Fibroblast of peridontal ligament (primary cell): ENCODE measurements around the gene RASSF6.
A peak's percentile ranks its signal among the peaks of the same experiment; 100 is the strongest.
"Not testable (repeated sequence)": the region's sequence is repeated elsewhere in the genome, so short reads cannot be mapped to it uniquely, and the experiment has no call there.

Experiments
- DNase-seq: peaks from one replicate; pipeline ENCODE4 v3.0.0-alpha.2; 2010; ENCODE audit errors: extremely low read depth

The RASSF6 gene

DNA sequence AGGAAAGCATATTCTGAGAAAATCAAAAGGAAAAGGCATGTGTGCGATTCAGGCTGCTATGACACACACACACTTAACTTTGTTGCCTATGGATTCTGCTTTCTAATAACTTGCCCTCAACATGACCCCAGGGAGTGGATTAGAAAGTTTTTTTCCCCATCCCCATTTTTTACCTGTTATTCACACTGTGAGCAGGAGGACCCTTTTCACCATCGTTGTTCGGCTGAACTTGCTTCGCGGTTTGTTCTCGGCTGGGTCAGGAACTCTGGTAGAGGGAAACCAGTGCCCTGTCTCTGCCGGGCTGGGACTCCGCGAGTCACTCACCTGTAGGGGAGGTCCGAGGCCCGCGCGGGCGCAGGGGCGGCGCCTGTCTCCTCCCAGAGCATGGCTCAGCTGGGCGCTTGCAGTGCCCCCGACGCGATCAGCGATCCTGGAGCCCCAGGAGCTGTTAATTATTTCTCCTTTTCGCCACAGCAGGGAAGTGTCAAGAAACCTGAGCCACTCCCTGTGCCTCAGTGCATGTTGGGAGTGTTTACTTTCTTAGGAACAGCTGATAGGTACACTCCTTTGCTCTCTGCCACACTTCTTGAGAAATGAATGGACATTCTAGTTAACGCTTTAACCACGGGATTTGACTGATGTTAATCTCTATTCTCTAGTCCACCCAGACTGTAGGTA is at the start of gene RASSF6:
TSS of gene RASSF6 (minus strand) at position 322 of the 678 bp plus-strand sequence. CDS start 8,641 bp downstream, outside the sequence.
- no peak for DNase-seq

DNA sequence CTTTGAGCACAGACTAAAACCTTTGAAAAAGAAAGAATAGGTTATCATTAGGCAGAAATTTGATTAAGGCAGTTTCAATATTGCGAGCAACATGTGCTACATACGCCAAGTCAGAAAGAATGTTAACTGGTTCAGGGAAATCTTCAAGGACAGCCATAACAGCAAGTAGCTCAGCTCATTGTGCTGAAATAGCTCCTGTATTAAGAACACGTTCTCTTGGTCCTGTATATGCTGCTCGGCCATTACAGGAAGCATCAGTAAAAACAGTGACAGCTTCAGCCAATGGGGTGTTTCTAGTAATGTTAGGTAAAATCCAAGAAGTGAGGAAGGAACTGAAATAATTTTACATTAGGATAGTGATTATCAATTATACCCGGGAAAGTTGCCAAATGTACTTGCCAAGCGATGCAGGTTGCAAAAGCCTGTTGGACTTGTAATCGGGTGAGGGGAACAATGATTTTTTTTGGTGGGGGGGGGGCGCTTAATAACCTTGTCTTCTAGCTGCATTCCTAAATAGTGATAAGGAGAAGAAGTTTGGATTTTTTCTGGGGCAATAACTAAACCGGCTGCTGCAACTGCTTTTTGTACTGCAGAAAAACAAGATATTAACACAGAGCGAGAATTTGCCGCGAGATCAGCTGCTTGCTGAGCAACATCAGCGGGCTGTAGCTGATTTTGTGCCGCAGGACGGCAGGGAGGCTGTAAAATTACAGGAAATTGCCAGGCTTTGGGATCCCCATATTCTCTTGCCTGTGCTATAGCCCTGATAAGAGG is 49.4 kb upstream of the RASSF6 start:
- DNase-seq = peak; percentile 23

DNA sequence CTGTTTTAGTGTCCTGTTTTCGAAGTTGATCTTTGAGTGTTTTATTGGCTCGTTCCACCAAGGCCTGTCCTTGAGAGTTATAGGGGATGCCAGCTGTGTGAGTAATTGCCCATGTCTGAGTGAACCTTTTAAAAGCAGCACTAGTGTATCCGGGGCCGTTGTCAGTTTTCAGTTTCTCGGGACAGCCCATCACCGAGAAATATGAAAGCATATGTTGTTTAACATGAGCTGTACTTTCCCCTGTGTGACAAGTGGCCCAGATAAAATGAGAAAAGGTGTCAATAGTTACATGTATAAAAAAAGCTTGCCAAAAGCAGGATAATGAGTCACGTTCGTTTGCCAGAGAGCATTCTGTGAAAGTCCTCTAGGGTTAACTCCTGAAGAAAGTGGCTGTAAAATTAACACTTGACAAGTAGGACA is 48.6 kb upstream of the RASSF6 start:
- peak; percentile 48 for DNase-seq

DNA sequence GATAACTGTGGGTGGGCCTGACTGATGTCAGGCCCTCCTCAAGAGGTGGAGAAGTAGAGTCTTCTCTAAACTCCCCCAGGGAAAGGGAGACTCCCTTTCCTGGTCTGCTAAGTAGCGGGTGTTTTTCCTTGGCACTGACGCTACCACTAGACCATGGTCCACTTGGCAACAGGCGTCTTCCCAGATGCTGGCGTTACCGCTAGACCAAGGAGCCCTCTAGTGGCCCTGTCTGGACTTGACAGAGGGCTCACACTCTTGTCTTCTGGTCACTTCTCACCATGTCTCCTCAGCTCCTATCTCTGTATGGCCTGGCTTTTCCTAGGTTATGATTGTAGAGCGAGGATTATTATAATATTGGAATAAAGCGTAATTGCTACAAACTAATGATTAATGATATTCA is 45.7 kb upstream of the RASSF6 start:
- not testable (repeated sequence) for DNase-seq

- DNase-seq = peak; percentile 30
Observed at GRCh38 chr4:73664470-73664869, 44.2 kb upstream of the RASSF6 start.

DNA sequence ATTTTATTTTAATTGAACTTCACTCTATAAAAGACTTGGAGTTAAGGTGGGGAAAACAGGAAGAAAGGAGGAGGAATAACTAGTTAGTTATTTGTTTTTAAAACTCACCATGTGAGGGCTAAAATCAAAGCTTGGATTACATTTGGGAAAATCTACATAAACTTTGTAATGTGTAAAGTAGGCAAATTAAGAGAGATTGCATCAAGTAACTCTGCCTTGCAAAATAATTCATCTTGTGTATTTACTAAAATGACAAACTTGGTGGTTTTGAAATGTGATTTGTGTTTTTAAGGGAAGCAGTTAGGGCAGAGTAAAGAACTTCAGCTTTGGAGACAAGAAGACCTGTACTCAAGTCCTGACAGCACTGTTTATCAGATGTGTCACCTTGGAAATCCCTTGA is 43.3 kb upstream of the RASSF6 start:
- DNase-seq = peak; percentile 25

- DNase-seq = peak; percentile 86
Observed at GRCh38 chr4:73662709-73663546, 42.7 kb upstream of the RASSF6 start.

- DNase-seq = peak; percentile 97
Observed at GRCh38 chr4:73661646-73662119, 41.4 kb upstream of the RASSF6 start.

GRCh38 chr4:73660808-73661207 is 40.6 kb upstream of the RASSF6 start:
- DNase-seq = no peak

DNA sequence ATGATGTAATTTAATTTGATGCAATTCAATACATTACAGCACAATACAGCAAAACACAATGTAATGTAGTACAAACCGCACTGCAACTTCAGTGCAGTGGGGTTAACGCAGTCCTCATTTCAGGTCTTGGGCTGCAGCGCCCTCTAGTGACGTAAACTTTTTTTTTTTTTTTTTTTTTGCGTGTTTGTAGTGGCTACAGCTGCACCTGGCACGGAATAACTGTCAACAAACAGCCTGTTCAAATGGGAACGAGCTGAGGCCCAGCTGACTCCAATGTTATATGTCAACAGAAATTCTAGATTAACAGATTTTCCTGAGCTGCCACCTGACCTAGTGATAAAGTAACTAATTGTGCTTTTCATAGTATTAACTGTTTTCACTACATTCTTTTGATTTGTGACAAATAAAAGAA is 33.5 kb upstream of the RASSF6 start:
- peak; percentile 73 for DNase-seq

DNA sequence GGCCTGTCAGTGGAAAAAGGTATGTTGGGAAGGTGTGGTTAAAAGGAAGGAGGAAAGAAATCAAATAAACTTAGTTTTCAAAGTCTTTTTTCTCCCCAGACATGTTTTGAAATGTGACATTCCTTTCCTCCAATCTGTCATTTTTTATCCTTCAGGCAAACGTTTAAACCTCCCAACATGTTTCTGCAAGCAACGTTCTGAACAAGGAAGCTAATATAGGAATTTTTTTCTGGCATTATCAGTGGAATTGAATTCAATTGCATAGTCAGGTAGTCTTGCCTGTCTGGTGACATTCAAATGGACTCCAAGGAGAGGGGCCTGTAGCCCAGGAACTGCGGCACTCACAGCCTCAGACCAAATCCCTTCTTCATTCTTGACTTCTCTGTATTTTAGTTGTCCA is 30.0 kb upstream of the RASSF6 start:
- DNase-seq = no peak

GRCh38 chr4:73648478-73648877 is 28.2 kb upstream of the RASSF6 start:
- DNase-seq = no peak

DNA sequence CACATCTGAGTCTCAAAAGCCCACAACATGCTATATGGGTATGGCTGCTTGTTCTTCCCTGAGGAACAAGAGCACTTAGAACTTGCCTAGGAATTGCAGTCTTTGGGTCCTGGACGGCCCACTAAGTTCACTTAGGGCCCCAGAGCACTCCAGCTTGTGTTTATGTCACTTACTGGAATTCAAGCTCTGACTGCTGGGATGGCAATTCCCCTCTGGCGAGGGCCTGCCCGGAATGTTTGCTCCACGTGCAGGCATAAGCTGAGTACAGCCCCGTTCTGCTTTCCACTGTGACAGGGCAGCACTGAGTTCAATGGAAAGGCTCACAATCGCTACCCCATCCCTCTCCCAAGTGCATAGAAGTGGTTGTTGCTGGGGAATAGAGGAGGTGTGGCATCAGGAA is 25.9 kb upstream of the RASSF6 start:
- no peak for DNase-seq

DNA sequence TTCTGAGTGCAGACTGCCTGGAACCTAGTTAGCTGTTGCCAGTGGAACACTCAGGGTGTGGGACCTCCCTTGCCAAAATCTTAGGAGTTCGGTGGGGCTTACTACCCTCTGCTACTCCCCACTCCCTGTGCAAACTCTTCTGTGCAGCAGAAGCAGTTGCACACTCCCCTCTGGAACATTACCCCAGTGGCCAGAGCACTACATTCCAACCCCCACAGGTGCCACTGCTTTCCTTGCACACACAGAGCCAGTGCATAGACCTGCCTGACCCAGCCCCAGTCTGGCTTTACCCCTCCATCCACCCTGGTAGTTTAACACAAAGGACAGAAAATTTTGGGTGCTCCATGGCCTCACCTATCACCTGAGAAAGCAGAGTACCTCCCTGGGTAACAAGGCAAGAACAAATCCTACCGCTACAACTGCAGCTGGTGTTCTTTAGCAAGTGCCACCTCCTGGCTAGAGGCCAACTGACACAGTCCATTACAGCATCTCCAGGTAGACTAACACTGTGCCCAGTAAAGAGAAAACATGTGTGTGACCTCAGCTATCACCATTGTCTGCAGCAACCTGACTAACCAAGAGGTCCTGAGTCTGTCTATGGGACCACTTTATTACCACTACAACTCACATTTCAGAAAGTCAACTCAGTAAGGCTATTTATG is 11.5 kb upstream of the RASSF6 start:
- no peak for DNase-seq

- not testable (repeated sequence) for DNase-seq
Observed at GRCh38 chr4:73628834-73629233, 8.6 kb upstream of the RASSF6 start.

DNA sequence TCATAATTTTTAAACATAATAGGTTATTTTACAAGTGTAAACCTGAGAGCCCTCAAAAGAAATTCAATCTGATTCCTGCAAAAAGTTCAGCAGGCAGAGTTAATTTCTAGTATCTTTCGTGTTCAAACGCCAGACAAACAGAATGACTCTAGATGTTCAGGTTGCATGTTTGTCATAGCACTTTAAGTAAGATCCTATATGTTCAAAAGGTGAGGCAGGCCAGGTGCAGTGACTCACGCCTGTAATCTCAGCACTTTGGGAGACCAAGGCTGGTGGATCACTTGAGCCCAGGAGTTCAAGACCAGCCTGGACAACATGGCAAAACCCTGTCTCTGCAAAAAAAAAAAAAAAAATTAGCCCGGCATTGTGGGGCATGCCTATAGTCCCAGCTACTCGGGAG is 1.1 kb upstream of the RASSF6 start:
- DNase-seq = no peak

- no peak for DNase-seq
Observed at GRCh38 chr4:73619346-73619745, 890 bp downstream of the RASSF6 start.

- no peak for DNase-seq
Observed at GRCh38 chr4:73617256-73617655, 3.0 kb downstream of the RASSF6 start.

DNA sequence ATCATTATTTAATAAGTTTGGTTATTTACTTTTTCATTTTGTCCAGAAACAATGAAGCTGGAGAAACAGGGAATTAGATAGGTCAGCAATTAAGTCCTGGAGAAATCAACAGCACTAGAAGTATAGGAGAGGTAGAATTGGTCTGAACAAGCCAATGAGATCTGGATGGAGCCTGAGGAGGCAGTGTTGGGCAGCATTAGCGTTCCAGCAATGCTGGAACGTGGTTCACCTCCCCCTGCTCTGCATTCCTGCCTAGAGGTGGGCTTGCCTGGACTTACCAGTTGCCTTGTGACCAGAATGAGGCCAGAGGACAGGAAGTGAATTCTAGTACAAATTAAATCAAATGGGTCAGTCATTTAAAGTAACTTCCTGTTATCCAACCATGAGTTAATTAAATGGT is 4.6 kb downstream of the RASSF6 start:
- DNase-seq = no peak

- DNase-seq = no peak
Observed at GRCh38 chr4:73614311-73614867, 5.8 kb downstream of the RASSF6 start.

GRCh38 chr4:73613130-73613529 is 7.1 kb downstream of the RASSF6 start:
- DNase-seq = no peak
